Measurements from ENCODE around the gene BID.
"Not testable (repeated sequence)": the region's sequence is repeated elsewhere in the genome, so short reads cannot be mapped to it uniquely, and the experiment has no call there.

Gene BID

GRCh38 chr22:17769716-17770082, 4.6 kb downstream of the BID start:
- DNase-seq (ENCODE audit: low spot score): no peak

GRCh38 chr22:17769013-17769715, 5.1 kb downstream of the BID start:
- DNase-seq (ENCODE audit: low spot score): no peak

GRCh38 chr22:17767233-17768065, 6.8 kb downstream of the BID start:
- DNase-seq (ENCODE audit: low spot score): no peak

- DNase-seq (ENCODE audit: low spot score): not testable (repeated sequence)
Measured at GRCh38 chr22:17764852-17765251, 9.4 kb downstream of the BID start.

- no peak for DNase-seq (ENCODE audit: low spot score)
Measured at GRCh38 chr22:17764036-17764435, 10.2 kb downstream of the BID start.

GRCh38 chr22:17763442-17763841, 10.8 kb downstream of the BID start:
- DNase-seq (ENCODE audit: low spot score): not testable (repeated sequence)

GRCh38 chr22:17761138-17761488, 13.2 kb downstream of the BID start:
- no peak for DNase-seq (ENCODE audit: low spot score)

GRCh38 chr22:17754233-17754925, 19.9 kb downstream of the BID start:
- DNase-seq (ENCODE audit: low spot score): no peak

GRCh38 chr22:17753401-17753989, 20.8 kb downstream of the BID start:
- peak; percentile 47 for DNase-seq (ENCODE audit: low spot score)

GRCh38 chr22:17751596-17751995, 22.7 kb downstream of the BID start:
- no peak for DNase-seq (ENCODE audit: low spot score)

GRCh38 chr22:17749605-17750395, 24.5 kb downstream of the BID start:
- DNase-seq (ENCODE audit: low spot score): no peak

GRCh38 chr22:17748555-17749353, 25.5 kb downstream of the BID start:
- DNase-seq (ENCODE audit: low spot score): no peak

GRCh38 chr22:17746916-17747315, 27.4 kb downstream of the BID start:
- DNase-seq (ENCODE audit: low spot score): no peak

- no peak for DNase-seq (ENCODE audit: low spot score)
Measured at GRCh38 chr22:17744430-17744829, 29.8 kb downstream of the BID start.

GRCh38 chr22:17743661-17744411, 30.4 kb downstream of the BID start:
- no peak for DNase-seq (ENCODE audit: low spot score)

- DNase-seq (ENCODE audit: low spot score): peak; percentile 89
Measured at GRCh38 chr22:17742527-17742902, 31.8 kb downstream of the BID start.

GRCh38 chr22:17741866-17742526, 32.3 kb downstream of the BID start:
- no peak for DNase-seq (ENCODE audit: low spot score)

GRCh38 chr22:17739196-17739975, 34.9 kb downstream of the BID start:
- no peak for DNase-seq (ENCODE audit: low spot score)

All from AG20443 (cell line).